Measurements from ENCODE around the gene KIAA0513.

KIAA0513 gene

GRCh38 chr16:85072947-85073346 lies 45.4 kb downstream of the KIAA0513 start:
- DNase-seq: no peak

DNA sequence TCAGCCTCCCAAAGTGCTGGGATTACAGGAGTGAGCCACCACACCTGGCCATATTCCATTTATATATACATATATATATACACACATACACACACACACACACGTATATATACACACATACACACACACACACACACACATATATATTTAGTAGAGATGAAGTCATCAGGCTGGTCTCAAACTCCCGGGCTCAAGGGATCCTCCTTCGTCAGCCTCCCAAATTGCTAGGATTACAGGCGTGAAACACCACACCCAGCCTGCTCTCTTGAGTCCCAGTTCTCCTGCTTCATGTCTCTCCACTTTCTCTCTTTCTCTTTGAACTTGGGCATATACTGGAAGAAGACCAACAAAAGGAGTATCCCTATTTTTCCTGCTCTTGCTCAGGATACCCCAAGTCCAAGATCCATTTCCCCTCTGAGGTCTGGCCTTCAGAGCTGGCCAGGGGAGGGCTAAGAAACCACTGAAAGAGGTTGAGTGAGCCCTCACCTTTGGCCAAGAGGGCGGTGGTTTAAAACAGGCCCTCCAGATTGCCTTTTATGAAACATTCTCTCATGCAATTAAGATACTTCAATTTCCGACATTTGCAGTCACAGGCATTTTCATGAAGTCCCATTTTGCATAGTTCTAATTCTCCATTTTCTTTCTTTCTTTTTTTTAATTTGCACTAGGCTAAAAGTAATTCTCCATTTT lies 46.8 kb downstream of the KIAA0513 start:
- no peak for DNase-seq

- DNase-seq: no peak
Measured at GRCh38 chr16:85075236-85075924, 47.8 kb downstream of the KIAA0513 start.

DNA sequence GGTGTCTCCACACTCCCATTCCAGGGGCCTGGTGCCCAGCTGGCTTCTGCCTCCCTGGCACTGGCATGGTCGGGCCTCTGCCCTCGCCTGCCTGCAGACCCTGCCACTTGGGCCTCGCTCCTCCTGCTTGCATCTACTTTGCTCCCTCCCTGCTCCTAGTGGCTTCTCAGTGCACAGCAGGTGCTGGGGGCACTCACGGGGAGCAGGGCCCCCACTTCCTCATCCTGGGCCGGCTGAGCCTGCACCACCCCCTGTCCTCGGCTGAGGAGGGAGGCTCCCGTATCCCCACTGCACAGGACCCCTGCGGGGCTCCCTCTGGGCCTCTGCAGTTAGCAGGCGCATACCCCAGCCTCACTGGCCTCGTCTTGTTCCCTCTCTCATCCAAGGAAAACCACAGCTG lies 49.4 kb downstream of the KIAA0513 start:
- no peak for DNase-seq

DNA sequence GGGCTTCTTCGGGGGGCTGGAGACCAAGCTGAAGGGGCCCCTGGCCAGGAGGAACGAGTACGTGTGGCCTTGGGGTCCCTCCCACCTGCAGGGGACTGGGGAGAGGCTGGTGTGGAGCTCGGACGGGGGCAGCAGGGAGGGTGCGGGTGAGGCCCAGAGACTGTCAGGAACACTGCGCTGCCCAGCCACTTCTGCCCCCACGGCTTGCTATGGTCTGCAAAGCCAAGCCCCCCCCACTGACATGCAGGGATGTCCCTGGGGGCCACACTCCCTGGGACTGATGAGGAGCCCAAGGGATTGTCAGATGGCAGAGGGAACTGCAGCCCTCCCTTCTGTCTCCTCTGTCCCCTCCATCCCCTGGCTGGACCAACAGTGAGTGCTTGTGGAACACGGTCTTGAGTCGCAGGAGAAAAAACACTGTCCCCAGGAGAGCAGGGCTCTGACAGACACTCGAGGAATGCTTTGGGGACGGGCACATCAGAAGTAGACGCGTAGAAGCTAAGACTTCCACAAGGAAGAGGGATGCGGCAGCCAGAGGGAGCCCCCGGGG lies 50.1 kb downstream of the KIAA0513 start:
- no peak for DNase-seq

DNA sequence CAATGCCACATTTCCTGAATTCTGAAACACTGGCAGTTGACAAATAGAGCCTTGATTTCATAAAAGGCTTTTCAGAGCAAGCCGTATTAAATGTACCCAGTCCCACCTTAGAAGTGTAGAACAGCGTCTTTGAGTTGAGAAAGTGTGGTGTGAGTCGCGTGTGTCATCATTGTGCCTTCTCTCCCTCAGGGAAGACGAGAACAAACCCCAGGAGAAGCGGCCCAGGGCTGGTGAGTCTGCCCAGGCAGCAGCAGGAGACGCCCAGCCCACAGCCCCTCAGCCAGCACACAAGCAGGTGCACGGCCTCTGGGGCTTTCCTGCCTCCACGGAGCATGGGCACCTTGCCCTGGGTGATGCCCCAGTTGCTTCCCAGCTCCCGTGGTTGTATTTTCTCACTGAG lies 50.6 kb downstream of the KIAA0513 start:
- no peak for DNase-seq

GRCh38 chr16:85078952-85079351 lies 51.4 kb downstream of the KIAA0513 start:
- no peak for DNase-seq

DNA sequence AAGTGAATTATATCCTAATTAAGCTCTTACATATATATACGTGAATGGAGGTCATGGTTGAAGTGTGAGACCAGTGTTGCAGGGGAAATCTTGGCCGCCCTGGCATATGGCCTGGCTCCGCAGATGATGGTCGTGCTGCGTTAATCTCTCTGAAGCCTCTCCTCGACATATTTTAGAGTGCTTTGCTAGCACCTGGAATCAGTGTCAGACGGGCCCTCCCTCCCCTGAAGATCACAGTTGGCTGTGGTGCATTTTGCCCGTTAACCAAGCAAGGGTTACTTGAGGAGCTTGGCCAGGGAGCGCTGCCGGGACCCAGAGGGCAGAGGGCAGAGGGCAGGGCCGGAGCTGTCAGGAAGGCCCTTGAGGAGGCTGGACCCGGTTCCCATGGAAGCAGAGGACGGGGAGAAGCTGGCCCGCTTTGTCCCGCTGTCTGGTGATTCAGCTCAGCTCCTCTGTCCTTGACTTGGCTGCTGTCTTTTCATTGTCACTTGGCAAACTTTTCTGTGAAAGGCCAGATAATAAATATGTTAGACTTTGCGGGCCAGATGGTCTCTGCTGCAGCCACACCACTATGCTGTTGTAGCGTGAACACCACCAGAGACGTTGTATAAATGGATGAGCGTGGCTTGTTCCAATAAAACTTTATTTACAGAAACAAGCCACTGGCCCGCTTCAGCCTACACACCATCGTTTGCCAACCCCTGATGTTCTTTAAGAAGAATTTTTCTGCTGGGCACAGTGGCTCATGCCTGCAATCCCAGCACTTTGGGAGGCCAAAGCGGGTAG lies 52.4 kb downstream of the KIAA0513 start:
- DNase-seq: no peak

GRCh38 chr16:85081038-85081437 lies 53.4 kb downstream of the KIAA0513 start:
- DNase-seq: no peak

DNA sequence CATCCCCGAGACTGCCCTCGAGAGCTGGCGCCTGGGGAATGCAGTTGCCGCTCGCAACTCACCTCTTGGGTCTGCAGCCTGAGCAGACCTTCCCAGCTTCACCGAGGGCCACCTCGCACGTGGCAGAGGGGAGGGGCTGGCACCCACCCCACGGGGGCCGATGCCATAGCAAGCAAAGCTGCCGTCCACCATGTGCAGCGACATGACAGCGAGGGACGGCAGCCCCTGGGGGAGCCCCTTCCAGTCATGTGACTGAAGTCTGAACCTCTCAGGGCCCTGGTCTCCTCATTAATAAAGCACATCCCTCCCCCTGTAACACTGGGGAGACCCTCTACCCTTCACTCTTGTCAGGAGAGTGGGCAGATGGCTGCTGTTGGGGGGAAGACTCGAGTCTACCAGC lies 54.2 kb downstream of the KIAA0513 start:
- DNase-seq: no peak

- DNase-seq: no peak
Measured at GRCh38 chr16:85082173-85083050, 54.8 kb downstream of the KIAA0513 start.

DNA sequence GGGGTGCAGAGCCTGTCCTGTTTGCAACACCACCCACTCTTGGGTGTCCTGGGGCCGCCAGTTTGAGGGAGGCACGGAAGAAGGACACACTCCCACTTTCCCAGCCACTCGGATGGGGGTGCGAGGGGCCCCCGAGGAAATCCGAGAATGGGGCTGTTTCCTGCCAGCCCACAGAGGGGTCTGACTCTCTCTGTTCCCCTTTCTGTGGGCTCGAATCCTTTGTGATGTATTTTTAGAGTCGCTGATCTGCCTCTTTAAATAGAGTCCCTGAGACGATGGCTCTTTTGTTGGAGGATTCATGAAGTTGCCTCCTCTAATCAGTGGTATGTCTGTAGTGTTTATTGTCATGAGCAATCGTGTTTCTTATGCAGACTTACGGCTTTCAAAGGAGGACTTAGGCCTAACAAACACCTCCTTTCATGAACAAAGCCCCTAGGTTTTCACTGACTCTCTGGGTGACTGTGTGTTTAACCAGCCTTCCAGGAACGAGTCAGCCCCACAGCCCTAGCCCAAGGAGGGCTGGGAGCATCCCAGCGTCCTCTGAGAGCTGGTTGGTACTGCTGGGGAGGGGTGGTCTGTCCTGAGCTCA lies 55.5 kb downstream of the KIAA0513 start:
- DNase-seq: no peak

DNA sequence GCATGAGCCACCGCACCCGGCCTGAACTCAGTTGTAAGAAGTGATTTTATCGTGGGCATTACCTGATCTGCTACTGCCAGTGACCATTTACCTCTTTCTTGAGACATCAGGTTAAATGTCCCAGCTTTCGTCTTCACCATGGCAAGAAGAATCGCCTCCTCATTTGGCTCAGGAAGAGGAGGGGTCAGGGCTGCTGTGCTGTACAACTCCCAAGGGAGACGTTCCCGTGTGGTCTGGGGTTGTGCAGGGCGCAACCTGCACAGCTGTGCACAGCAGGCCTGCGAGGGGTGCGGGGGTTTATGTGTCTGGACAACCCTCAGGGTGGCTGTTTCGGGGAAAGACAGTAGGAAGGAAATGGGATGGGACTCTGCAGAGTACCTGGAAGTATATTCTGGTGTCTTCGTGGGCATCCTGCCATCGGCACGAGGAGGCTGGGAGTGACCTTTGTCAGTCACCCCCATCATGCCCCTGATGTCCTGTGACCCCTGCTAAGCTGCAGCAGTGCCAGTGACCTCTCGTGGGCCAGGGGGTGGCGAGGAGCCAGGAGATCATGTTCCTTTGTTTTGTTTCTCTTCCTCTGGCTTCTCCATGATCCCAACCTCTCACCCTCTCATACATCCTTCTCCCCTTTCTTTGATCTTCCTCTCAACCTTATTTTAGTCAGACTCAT lies 57.4 kb downstream of the KIAA0513 start:
- DNase-seq: no peak

DNA sequence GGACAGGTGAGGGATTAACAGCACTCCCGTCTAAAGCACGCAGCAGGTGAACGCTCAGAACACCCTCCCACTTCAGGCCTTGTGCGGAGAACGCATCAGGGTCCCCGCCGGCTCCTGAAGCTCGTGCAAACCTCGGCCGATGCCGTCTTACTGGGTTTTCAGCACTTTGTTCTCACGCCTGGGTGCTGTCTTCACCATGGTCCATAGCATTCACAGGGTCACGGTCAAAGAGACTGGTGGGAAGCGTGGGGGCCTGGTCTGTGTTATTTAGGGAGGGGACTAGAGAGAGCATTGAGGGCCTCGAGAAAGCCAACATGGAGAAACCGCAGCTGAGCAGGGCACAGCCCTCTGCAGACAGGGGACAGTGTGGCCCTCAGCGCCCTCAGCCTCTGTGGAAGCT lies 58.1 kb downstream of the KIAA0513 start:
- no peak for DNase-seq

DNA sequence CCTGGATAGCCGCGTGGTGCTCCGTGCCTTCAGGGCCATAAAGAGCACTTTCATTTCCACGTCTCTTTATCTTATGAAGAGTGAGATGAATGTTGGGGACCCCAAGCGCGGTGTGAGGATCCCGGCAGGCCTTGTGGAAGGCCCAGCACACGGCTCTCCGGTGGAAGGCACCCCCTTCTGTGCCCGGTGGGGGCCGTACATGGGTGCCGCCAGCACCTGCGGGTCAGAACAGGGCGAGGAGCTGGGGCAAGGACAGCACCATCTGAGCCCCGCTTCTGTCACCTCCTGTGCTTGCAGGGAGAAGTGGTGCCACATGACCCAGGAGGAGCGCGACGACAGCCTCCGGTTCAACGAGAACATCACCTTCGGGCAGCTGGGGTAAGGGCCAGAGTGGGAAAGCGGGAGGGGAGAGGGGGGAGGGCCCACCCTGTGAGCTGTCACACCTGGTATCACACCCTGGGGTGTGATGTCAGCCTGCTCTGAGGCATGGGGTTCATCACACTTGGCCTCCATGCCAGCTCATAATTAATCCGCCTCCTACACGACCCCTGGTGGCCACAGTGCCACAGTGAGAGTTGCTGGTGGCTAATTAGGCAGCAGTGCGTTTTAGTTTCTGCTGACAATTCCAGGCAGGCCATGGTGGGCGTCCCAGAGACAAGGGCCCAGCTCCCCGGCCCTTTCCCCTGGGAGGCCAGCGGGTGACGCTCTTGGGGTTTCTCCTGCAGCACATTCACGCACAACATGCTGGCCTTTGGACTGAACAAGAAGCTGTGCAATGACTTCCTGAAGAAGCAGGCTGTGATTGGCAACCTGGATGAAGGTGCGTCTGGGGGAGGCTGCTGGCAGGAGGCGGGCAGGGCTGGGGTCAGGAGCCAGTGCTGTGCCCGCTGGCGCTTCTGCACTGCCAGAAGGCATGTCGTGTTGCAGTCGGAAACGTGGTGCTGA lies 59.0 kb downstream of the KIAA0513 start:
- peak; percentile 84 to 86 (median 85) for DNase-seq

- no peak for DNase-seq
Measured at GRCh38 chr16:85087899-85088569, 60.4 kb downstream of the KIAA0513 start.

GRCh38 chr16:85088570-85089199 lies 61.1 kb downstream of the KIAA0513 start:
- no peak for DNase-seq

- DNase-seq: no peak
Measured at GRCh38 chr16:85089525-85089924, 61.9 kb downstream of the KIAA0513 start.

DNA sequence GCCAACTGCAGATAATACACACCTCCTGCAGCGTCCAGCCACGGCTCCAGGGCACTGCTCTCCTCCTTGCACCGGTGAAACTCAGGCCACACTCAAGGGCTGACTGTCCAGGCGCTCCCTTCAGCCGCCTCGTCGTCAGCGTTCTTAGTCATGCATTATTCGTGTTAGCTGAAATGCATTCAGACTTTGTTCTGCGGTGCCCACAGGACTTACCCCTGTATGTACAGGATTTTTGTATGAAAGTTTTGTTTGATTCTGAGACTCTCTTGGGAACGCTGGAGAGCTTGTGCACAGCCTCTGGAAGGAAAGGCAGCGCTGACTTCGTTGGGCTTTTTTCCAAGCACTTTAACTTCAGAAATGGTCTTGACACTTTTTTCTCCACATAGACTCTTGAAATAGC lies 62.6 kb downstream of the KIAA0513 start:
- no peak for DNase-seq

Measured in suppressor macrophage treated with lipopolysaccharide for 1 hour (primary cell).